HEK293T (cell line): ENCODE data around the gene PRICKLE3.
A peak's percentile ranks its signal among the peaks of the same experiment; 100 is the strongest.

Experiments
- CTCF ChIA-PET: fragments of 350-600 bp; formaldehyde crosslinking; extraction: SDS; loops from one replicate; lab custom pipeline; 2021; ENCODE audit warnings: antibody characterized with exemption, inconsistent platforms; lab: Yijun Ruan, JAX
- POLR2A ChIA-PET: fragments of 350-600 bp; formaldehyde crosslinking; extraction: SDS; loops from one replicate; lab custom pipeline; 2020; ENCODE audit warnings: antibody characterized with exemption, inconsistent platforms; lab: Yijun Ruan, JAX
- DNase-seq: peaks from one replicate; pipeline ENCODE4 v3.0.0; 2012; ENCODE audit warnings: mixed read lengths; ENCODE audit errors: extremely low spot score
- ARNT ChIP-seq: fragments of 450-650 bp; IDR thresholded peaks from 2 replicates; pipeline ENCODE4 v1.6.1; 2017; ENCODE audit warnings: mild to moderate bottlenecking
- BHLHE40 ChIP-seq: fragments of 450-650 bp; IDR thresholded peaks from 2 replicates; pipeline ENCODE4 v1.6.1; 2016; ENCODE audit warnings: mild to moderate bottlenecking, moderate library complexity, borderline replicate concordance
- CTBP1 ChIP-seq: fragments of 450-650 bp; IDR thresholded peaks from 2 replicates; pipeline ENCODE4 v1.6.1; 2016; ENCODE audit warnings: borderline replicate concordance
- ELF4 ChIP-seq: fragments of 450-650 bp; IDR thresholded peaks from 2 replicates; pipeline ENCODE4 v1.6.1; 2017; ENCODE audit warnings: antibody characterized with exemption
- FOXA1 ChIP-seq: fragments of 450-650 bp; IDR thresholded peaks from 2 replicates; pipeline ENCODE4 v1.6.1; 2016; ENCODE audit warnings: mild to moderate bottlenecking
- FOXK2 ChIP-seq: fragments of 450-650 bp; IDR thresholded peaks from 2 replicates; pipeline ENCODE4 v1.6.1; 2016; ENCODE audit warnings: mild to moderate bottlenecking
- FOXM1 ChIP-seq: fragments of 450-650 bp; IDR thresholded peaks from 2 replicates; pipeline ENCODE4 v1.6.1; 2017; ENCODE audit warnings: mild to moderate bottlenecking, borderline replicate concordance
- HDGF ChIP-seq: fragments of 450-650 bp; IDR thresholded peaks from 2 replicates; pipeline ENCODE4 v1.6.1; 2017; ENCODE audit warnings: antibody characterized with exemption, borderline replicate concordance
- L3MBTL2 ChIP-seq: fragments of 450-650 bp; conservative IDR thresholded peaks from 2 replicates; pipeline ENCODE4 v1.6.1; 2016; ENCODE audit warnings: mild to moderate bottlenecking
- LEF1 ChIP-seq: fragments of 450-650 bp; IDR thresholded peaks from 2 replicates; pipeline ENCODE4 v1.6.1; 2017; ENCODE audit warnings: mild to moderate bottlenecking, borderline replicate concordance
- NFRKB ChIP-seq: fragments of 450-650 bp; IDR thresholded peaks from 2 replicates; pipeline ENCODE4 v1.6.1; 2016; ENCODE audit warnings: mild to moderate bottlenecking, moderate library complexity
- PKNOX1 ChIP-seq: fragments of 450-650 bp; IDR thresholded peaks from 2 replicates; pipeline ENCODE4 v1.6.1; 2016
- SP1 ChIP-seq: fragments of 450-650 bp; IDR thresholded peaks from 2 replicates; pipeline ENCODE4 v1.6.1; 2017
- SUZ12 ChIP-seq: fragments of 450-650 bp; IDR thresholded peaks from 2 replicates; pipeline ENCODE4 v1.6.1; 2016; ENCODE audit warnings: mild to moderate bottlenecking
- TARDBP ChIP-seq: fragments of 450-650 bp; IDR thresholded peaks from 2 replicates; pipeline ENCODE4 v1.6.1; 2016
- ZNF384 ChIP-seq: fragments of 450-650 bp; IDR thresholded peaks from 2 replicates; pipeline ENCODE4 v1.6.1; 2016

PRICKLE3 gene

DNA sequence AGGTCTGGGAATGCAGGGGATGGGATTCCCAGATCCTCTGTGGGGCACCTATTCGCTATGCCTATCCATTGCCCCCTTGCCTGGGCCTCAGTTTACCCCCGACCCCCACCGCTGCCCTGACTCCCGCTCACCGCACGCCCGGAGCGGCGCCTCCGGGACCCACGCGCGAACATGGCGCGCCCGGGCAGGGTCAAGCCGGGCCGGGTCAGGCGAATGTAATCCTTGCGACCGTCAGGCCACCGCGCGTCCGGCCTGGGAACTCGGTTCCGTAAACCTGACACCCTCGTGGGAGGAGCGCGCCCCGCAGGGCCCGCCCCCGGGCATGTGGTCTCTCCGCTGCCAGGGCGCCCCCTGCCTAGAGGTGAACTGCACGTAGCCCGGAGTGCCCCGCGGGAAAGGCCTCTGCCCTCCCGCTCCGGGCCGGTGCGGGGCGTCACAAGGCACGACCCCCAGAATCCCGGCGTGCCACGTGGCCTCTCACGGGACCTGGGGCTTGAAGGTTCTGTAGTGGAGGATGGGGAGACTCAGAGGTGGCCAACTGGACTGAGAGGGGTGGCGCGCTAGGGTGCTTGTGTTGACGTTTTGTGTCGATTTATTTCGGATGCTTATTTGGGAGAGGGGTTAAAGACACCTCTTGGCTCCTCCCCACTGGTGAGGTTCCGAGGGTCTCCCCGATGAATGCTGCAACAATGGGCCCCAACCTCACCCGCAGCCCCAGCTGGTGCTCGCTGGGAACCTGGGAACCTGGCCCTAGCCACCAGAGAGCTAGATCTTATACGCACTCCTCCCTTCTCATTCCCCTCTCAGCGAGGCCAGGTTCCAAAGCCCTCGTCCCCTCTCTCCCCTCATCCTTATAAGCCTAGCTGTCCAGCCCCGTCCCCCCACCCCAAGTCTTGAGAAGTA lies at the start of gene PRICKLE3:
TSS of gene PRICKLE3 (minus strand) at position 249 of the 903 bp plus-strand sequence. CDS start at position 173, 76 bp downstream.
- peak; percentile 55 for DNase-seq
- CTCF ChIA-PET, result no interaction called here
- POLR2A ChIA-PET, result interaction anchor here (0.5 to 1.2 kb wide), 3 partner anchors 21 to 42 kb away, joined by 3 to 4 read pairs (median 3); no protein-coding TSS in a partner anchor
- TF ChIP-seq FOXK2 (no peak), L3MBTL2 (peak; percentile 78), ARNT (no peak)

DNA sequence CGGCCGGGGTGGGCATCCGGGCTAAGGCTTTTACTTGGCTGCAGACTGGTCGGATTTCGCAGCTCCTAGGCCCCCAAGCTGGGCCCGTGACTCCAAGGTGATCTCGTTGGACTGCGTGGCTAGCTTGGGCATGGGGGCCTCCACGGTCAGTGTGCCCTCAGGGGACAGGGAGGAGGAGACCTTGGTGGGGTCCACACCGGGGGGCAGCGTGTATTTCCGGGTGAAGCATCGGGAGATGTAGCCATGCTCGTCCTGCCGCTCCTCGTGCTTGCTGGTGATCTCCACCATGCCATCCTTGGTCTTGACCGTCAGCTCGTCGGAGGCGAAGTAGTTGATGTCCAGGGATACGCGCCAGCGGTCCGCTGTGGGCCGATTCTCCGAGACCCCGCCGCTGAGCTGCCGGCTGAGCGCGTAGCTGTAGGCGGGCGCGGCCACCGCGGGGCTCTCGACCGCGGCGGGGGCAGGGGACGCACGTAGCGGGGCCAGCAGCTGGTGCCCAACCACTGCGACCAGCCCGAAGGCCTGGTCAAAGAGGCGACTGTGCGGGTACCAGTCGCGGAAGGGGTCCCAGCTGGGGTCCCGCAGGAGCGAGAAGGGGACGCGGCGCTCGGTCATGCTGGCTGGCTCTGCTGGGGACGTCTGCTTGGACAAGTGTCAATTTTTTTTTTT lies 47.8 kb upstream of the PRICKLE3 start:
- no peak for TF ChIP-seq HDGF
- no peak for TF ChIP-seq TARDBP
- TF ChIP-seq FOXK2, result no peak
- TF ChIP-seq ZNF384, result no peak
- TF ChIP-seq SUZ12, result no peak
- TF ChIP-seq SP1, result no peak
- no peak for TF ChIP-seq PKNOX1
- no peak for TF ChIP-seq L3MBTL2
- ChIA-PET POLR2A (no interaction called here), CTCF (no interaction called here)
- no peak for DNase-seq

GRCh38 chrX:49233176-49233575 lies 47.0 kb upstream of the PRICKLE3 start, which contains the start of gene CACNA1F:
Gene CACNA1F (minus strand): TSS chrX:49233340. CDS start chrX:49233309, 31 bp downstream.
- no peak for DNase-seq
- CTCF ChIA-PET, result no interaction called here
- POLR2A ChIA-PET, result interaction anchor here (1.3 kb wide), 1 partner anchor 40 kb away, joined by 3 read pairs; no protein-coding TSS in a partner anchor
- no peak for TF ChIP-seq ELF4
- TF ChIP-seq FOXA1, result no peak
- no peak for TF ChIP-seq ARNT
- TF ChIP-seq NFRKB, result no peak
- TF ChIP-seq L3MBTL2, result no peak
- no peak for TF ChIP-seq LEF1
- no peak for TF ChIP-seq CTBP1
- TF ChIP-seq PKNOX1, result no peak
- TF ChIP-seq BHLHE40, result no peak
- no peak for TF ChIP-seq ZNF384
- no peak for TF ChIP-seq SUZ12
- no peak for TF ChIP-seq SP1
- no peak for TF ChIP-seq TARDBP
- no peak for TF ChIP-seq FOXM1
- no peak for TF ChIP-seq HDGF
- no peak for TF ChIP-seq FOXK2

- POLR2A ChIA-PET, result interaction anchor here (1.3 kb wide), 1 partner anchor 40 kb away, joined by 3 read pairs; no protein-coding TSS in a partner anchor
- no peak for TF ChIP-seq ZNF384
- TF ChIP-seq HDGF, result no peak
- TF ChIP-seq ARNT, result no peak
- no peak for TF ChIP-seq SUZ12
- CTCF ChIA-PET, result no interaction called here
- DNase-seq, result no peak
Measured at GRCh38 chrX:49232525-49232924, 46.4 kb upstream of the PRICKLE3 start.

GRCh38 chrX:49231333-49232000 lies 45.3 kb upstream of the PRICKLE3 start:
- no peak for DNase-seq
- POLR2A ChIA-PET, result no interaction called here
- CTCF ChIA-PET, result no interaction called here
- no peak for TF ChIP-seq SP1

GRCh38 chrX:49230500-49231232 lies 44.5 kb upstream of the PRICKLE3 start:
- CTCF ChIA-PET, result no interaction called here
- POLR2A ChIA-PET, result no interaction called here
- no peak for DNase-seq
- TF ChIP-seq CTBP1 (no peak), TARDBP (no peak), HDGF (no peak), FOXA1 (no peak), FOXK2 (no peak), LEF1 (no peak), PKNOX1 (no peak), ELF4 (no peak), L3MBTL2 (no peak)
